Activated B cell treated with CpG ODN at 0.5 μM for 24 hours (primary cell): ENCODE results near the gene DMAC2L. TPM values are rescaled to one million over a fixed set of nuclear protein-coding genes. Genes with fewer than 3 reads are reported as not detected.

Source experiments
- ATAC-seq: fragments of 200-7000 bp; cut with Tn5 transposase; one replicate; pipeline ENCODE4 v1.10.0; 2021; ENCODE audit warnings: low read depth, mild to moderate bottlenecking, moderate library complexity
- CTCF ChIA-PET: fragments of 350-600 bp; sonication (Branson Sonifier 250); formaldehyde crosslinking; loops from one replicate; lab custom pipeline; 2021; ENCODE audit warnings: antibody characterized with exemption; lab: Charles Lee
- POLR2A ChIA-PET: fragments of 350-600 bp; sonication (Branson Sonifier 250); formaldehyde crosslinking; loops from one replicate; lab custom pipeline; 2021; ENCODE audit warnings: antibody characterized with exemption; lab: Charles Lee
- DNase-seq: peaks from one replicate; pipeline ENCODE4 v3.0.0; 2022
- H3K27ac Mint-ChIP-seq: one replicate; pipeline ENCODE4 v1.8.0; 2020; ENCODE audit warnings: mixed read lengths
- H3K27me3 Mint-ChIP-seq: one replicate; pipeline ENCODE4 v1.8.0; 2021; ENCODE audit warnings: mixed read lengths
- H3K36me3 Mint-ChIP-seq: one replicate; pipeline ENCODE4 v1.8.0; 2021; ENCODE audit warnings: low read depth, mixed read lengths
- H3K4me1 Mint-ChIP-seq: one replicate; pipeline ENCODE4 v1.8.0; 2021; ENCODE audit warnings: mixed read lengths
- H3K4me3 Mint-ChIP-seq: one replicate; pipeline ENCODE4 v1.8.0; 2020; ENCODE audit warnings: mild to moderate bottlenecking, mixed read lengths
- H3K9me3 Mint-ChIP-seq: one replicate; pipeline ENCODE4 v1.8.0; 2020; ENCODE audit warnings: mixed read lengths
- CTCF ChIP-seq: fragments of 200-600 bp; IDR thresholded peaks from one replicate; pipeline ENCODE4 v1.8.0; 2022; ENCODE audit warnings: antibody characterized with exemption, mild to moderate bottlenecking
- intact Hi-C: fragments of 100-400 bp; cut with micrococcal nuclease; formaldehyde crosslinking; loops from one replicate; pipeline ENCODE4 v1.15.1; 2024
- total RNA-seq: library from RNA; stranded (reverse); gene quantifications from 2 replicates; pipeline ENCODE4 v1.2.3, GENCODE V29; 2022

The DMAC2L gene
- total RNA-seq, 1 donor from 2014 or later: 32.2 TPM

DNA sequence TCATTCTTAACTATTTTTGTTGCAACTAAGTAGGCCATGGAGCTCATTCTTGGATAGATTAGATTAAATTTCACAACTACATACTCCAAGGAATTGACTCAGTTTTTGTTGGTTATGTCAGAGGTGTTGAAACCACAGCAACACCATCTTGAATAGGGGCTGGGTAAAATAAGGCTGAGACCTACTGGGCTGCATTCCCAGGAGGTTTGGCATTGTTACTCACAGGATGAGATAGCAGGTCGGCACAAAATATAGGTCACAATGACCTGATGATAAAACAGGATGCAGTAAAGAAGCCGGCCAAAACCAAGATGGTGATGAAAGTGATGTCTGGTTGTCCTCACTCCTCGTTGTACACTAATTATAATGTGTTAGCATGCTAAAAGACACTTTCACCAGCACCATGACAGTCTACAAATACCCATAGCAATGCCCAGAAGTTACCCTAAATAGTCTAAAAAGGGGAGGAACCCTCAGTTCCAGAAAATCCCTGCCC, 20.9 kb downstream of the DMAC2L start:
- Mint-ChIP-seq H3K36me3 (peaks cover 45% of the 10 kb centered on the region), H3K4me3 (no peak overlapping the region), H3K27me3 (no peaks in the 10 kb centered on the region), H3K4me1 (peaks cover 14% of the 10 kb centered on the region), H3K27ac (no peak overlapping the region), H3K9me3 (no peaks in the 10 kb centered on the region)
- DNase-seq (no peak), ATAC-seq (no peak)
- intact Hi-C loops: no loop called here
- no peak for TF ChIP-seq CTCF
- POLR2A ChIA-PET: interaction anchor here (0.6 to 1.3 kb wide), 3 partner anchors 11 to 423 kb away, joined by 3 to 8 read pairs (median 4); no protein-coding TSS in a partner anchor
- CTCF ChIA-PET: interaction anchor here (1.3 to 2.1 kb wide), 2 partner anchors 9 to 12 kb away, joined by 4 to 9 read pairs; no protein-coding TSS in a partner anchor

DNA sequence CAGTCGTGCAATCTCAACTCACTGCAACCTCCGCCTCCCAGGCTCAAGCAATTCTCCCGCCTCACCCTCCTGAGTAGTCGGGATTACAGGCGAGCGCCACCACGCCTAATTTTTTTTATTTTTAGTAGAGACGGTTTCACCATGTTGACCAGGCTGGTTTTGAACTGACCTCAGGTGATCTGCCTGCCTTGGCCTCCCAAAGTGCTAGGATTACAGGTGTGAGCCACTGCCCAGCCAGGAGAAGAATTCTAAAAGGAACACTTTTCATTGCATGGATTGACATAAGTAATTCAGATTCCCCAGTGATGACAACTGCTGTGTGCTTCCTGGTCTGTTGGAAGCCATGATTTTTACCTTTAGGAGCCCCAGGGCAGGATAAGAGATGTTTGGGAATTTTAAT, 22.1 kb downstream of the DMAC2L start:
- ATAC-seq (no peak), DNase-seq (no peak)
- Mint-ChIP-seq H3K4me1 (peaks cover 14% of the 10 kb centered on the region), H3K27ac (no peak overlapping the region), H3K4me3 (no peak overlapping the region), H3K27me3 (no peaks in the 10 kb centered on the region), H3K36me3 (peaks cover 47% of the 10 kb centered on the region), H3K9me3 (no peaks in the 10 kb centered on the region)
- no peak for TF ChIP-seq CTCF
- ChIA-PET POLR2A (interaction anchor here (0.6 kb wide), 1 partner anchor 15 kb away, joined by 3 read pairs; no protein-coding TSS in a partner anchor), CTCF (no interaction called here)
- intact Hi-C loops: no loop called here

GRCh38 chr14:50335389-50335788, 23.3 kb downstream of the DMAC2L start:
- ATAC-seq (no peak), DNase-seq (no peak)
- H3K4me3 Mint-ChIP-seq: no peak overlapping the region
- POLR2A ChIA-PET: interaction anchor here (0.6 to 1.3 kb wide), 4 partner anchors 9 to 715 kb away, joined by 3 to 8 read pairs (median 4); partner anchors contain the start of genes DMAC2L, L2HGDH and RPL36AL
- CTCF ChIA-PET: interaction anchor here (0.6 to 2.7 kb wide), 2 partner anchors 15 to 126 kb away, joined by 3 to 11 read pairs; no protein-coding TSS in a partner anchor
- peaks cover 14% of the 10 kb centered on the region for H3K4me1 Mint-ChIP-seq
- peak overlapping the region; percentile 36 for H3K27ac Mint-ChIP-seq
- peaks cover 43% of the 10 kb centered on the region for H3K36me3 Mint-ChIP-seq
- H3K27me3 Mint-ChIP-seq: no peaks in the 10 kb centered on the region
- no peaks in the 10 kb centered on the region for H3K9me3 Mint-ChIP-seq
- TF ChIP-seq CTCF: no peak
- intact Hi-C loops: no loop called here

DNA sequence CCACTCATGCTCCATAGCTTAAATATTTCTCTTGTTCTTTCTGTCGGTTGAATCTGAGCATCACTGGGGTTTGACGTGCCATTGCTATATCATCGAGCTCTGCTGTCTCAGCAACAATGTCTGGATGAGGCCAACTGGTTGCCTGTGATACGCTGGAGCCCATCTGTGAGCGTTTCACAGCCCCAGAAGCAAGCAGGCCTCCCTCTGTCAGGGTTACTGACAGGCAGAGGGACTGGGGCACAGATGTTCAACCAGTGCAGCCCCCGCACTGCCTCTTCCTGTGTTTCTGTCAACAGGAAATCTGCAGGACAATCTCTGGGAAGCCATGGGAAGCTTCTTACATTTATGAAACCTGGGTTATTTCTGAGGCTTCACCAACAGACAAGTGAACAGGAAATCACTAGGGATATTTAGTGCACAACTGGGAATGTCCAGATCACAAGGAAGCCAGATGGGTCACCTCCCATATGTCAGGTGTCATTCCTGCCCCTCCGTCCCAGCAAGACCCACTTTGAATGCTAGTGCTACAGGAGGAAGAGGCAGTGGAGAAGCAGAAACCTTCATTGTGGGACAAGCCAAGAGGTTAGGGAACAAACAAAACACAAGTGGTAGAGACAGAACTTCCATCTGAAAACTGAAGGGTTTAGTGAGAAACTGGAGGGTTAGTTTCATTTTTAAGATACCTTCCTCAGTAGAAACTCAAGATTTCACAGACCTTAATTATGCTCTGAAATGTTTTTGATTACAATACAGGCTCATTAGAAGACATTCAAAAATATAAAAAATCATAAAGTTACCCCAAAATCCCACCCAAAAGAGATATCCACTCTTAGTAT, 24.1 kb downstream of the DMAC2L start:
- Mint-ChIP-seq H3K27ac (peak overlapping the region; percentile 62), H3K9me3 (no peaks in the 10 kb centered on the region), H3K4me1 (peaks cover 14% of the 10 kb centered on the region), H3K4me3 (peak overlapping the region; percentile 48), H3K36me3 (peaks cover 45% of the 10 kb centered on the region), H3K27me3 (no peaks in the 10 kb centered on the region)
- ChIA-PET POLR2A (interaction anchor here (0.6 to 1.3 kb wide), 4 partner anchors 8 to 105 kb away, joined by 3 to 5 read pairs (median 4); partner anchors contain the start of genes DMAC2L, L2HGDH and SOS2), CTCF (interaction anchor here (0.6 to 2.7 kb wide), 2 partner anchors 15 to 125 kb away, joined by 3 to 11 read pairs; no protein-coding TSS in a partner anchor)
- ATAC-seq (peak; percentile 37), DNase-seq (no peak)
- intact Hi-C loops: no loop called here
- no peak for TF ChIP-seq CTCF

DNA sequence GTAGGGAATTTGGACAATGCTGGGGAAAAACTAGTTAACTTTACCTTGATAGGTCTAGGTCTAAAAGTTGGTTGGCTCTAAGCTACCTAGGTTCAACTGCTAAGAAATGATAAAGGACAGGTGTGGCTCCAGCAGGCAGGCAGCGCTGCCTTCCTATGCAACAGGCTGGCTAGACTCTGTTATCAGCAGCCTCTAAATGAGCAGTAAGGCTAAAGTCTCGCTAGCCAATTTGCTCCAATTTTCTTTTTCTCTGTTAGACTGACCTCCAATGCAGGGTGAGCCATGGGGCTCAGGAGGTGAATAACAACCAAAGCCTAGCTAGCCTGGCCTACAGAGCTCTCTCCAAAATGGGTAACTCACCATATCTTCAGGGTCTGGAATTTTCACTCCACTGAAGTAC, 26.5 kb downstream of the DMAC2L start:
- intact Hi-C loops: no loop called here
- Mint-ChIP-seq H3K36me3 (peaks cover 22% of the 10 kb centered on the region), H3K9me3 (no peaks in the 10 kb centered on the region), H3K27me3 (no peaks in the 10 kb centered on the region), H3K4me3 (no peak overlapping the region), H3K4me1 (peaks cover 23% of the 10 kb centered on the region), H3K27ac (no peak overlapping the region)
- ATAC-seq: no peak
- TF ChIP-seq CTCF: no peak
- DNase-seq: no peak
- ChIA-PET POLR2A (no interaction called here), CTCF (no interaction called here)
